HL-60 (cell line): ENCODE data around the gene LIME1.

Experiments
- DNase-seq, 2 experiments: peaks; one replicate each; pipeline ENCODE4 v3.0.0-alpha.2; 2010 to 2020; ENCODE audit warnings: low read depth in 1 of 2, low spot score in 1 of 2
- H3K27ac ChIP-seq: fragments of 250-450 bp; sonication (Bioruptor Pico); replicated peaks from 2 replicates; pipeline ENCODE4 v1.5.1; 2020; ENCODE audit warnings: mild to moderate bottlenecking, moderate library complexity
- H3K27me3 ChIP-seq: fragments of 250-450 bp; sonication (Bioruptor Pico); 2 replicates; pipeline ENCODE4 v1.5.1; 2021; ENCODE audit warnings: mild to moderate bottlenecking, moderate library complexity; ENCODE audit not compliant: insufficient read depth, poor library complexity, severe bottlenecking
- H3K4me3 ChIP-seq: replicated peaks from 2 replicates; pipeline ENCODE4 v1.5.1; 2011; ENCODE audit warnings: mild to moderate bottlenecking, control low read depth, low read length; ENCODE audit not compliant: insufficient read depth
- GABPA ChIP-seq: IDR thresholded peaks from 2 replicates; pipeline ENCODE4 v1.6.1; 2012; ENCODE audit warnings: low read depth
- POLR2AphosphoS5 ChIP-seq: IDR thresholded peaks from 2 replicates; pipeline ENCODE4 v1.6.1; 2012; ENCODE audit warnings: low read depth
- SPI1 ChIP-seq: IDR thresholded peaks from 2 replicates; pipeline ENCODE4 v1.6.1; 2012; ENCODE audit warnings: low read depth, mild to moderate bottlenecking, borderline replicate concordance
- TF ChIP-seq, protein P1 (sequence below): IDR thresholded peaks from one replicate; pipeline ENCODE4 v1.5.1; 2011; ENCODE audit warnings: low read length, control low read depth, inconsistent platforms; ENCODE audit not compliant: insufficient read depth
- TF ChIP-seq, protein P2 (sequence below): IDR thresholded peaks from 2 replicates; pipeline ENCODE4 v1.6.1; 2012; ENCODE audit warnings: low read depth; ENCODE audit not compliant: insufficient replicate concordance

LIME1 gene

DNA sequence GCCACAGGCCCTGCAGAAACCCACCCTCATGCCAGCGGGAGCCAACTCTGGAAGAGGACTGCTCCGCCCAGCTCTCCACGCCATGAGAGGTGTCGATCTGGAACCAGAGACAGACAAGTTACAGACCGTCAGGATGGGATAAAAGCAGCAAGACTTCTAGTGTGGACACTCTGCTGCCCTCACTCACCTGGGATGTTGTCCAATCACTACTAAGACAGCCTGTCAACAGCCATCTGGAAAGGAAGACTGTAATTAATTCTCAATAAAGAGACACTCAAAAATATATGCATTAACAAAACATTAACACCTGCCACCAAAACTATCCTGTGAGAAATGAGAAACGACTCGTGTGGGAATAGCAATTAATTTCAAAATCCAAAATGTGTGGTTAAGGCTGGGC lies 31.4 kb downstream of the LIME1 start:
- Histone ChIP-seq H3K4me3 (no peak overlapping the region), H3K27me3 (no peaks in the 10 kb centered on the region), H3K27ac (no peak overlapping the region)
- TF ChIP-seq, protein P1, sequence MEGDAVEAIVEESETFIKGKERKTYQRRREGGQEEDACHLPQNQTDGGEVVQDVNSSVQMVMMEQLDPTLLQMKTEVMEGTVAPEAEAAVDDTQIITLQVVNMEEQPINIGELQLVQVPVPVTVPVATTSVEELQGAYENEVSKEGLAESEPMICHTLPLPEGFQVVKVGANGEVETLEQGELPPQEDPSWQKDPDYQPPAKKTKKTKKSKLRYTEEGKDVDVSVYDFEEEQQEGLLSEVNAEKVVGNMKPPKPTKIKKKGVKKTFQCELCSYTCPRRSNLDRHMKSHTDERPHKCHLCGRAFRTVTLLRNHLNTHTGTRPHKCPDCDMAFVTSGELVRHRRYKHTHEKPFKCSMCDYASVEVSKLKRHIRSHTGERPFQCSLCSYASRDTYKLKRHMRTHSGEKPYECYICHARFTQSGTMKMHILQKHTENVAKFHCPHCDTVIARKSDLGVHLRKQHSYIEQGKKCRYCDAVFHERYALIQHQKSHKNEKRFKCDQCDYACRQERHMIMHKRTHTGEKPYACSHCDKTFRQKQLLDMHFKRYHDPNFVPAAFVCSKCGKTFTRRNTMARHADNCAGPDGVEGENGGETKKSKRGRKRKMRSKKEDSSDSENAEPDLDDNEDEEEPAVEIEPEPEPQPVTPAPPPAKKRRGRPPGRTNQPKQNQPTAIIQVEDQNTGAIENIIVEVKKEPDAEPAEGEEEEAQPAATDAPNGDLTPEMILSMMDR, result no peak
- TF ChIP-seq, protein P2, sequence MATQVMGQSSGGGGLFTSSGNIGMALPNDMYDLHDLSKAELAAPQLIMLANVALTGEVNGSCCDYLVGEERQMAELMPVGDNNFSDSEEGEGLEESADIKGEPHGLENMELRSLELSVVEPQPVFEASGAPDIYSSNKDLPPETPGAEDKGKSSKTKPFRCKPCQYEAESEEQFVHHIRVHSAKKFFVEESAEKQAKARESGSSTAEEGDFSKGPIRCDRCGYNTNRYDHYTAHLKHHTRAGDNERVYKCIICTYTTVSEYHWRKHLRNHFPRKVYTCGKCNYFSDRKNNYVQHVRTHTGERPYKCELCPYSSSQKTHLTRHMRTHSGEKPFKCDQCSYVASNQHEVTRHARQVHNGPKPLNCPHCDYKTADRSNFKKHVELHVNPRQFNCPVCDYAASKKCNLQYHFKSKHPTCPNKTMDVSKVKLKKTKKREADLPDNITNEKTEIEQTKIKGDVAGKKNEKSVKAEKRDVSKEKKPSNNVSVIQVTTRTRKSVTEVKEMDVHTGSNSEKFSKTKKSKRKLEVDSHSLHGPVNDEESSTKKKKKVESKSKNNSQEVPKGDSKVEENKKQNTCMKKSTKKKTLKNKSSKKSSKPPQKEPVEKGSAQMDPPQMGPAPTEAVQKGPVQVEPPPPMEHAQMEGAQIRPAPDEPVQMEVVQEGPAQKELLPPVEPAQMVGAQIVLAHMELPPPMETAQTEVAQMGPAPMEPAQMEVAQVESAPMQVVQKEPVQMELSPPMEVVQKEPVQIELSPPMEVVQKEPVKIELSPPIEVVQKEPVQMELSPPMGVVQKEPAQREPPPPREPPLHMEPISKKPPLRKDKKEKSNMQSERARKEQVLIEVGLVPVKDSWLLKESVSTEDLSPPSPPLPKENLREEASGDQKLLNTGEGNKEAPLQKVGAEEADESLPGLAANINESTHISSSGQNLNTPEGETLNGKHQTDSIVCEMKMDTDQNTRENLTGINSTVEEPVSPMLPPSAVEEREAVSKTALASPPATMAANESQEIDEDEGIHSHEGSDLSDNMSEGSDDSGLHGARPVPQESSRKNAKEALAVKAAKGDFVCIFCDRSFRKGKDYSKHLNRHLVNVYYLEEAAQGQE, result no peak
- TF ChIP-seq POLR2AphosphoS5 (no peak), GABPA (no peak), SPI1 (no peak)
- DNase-seq, result no peak

DNA sequence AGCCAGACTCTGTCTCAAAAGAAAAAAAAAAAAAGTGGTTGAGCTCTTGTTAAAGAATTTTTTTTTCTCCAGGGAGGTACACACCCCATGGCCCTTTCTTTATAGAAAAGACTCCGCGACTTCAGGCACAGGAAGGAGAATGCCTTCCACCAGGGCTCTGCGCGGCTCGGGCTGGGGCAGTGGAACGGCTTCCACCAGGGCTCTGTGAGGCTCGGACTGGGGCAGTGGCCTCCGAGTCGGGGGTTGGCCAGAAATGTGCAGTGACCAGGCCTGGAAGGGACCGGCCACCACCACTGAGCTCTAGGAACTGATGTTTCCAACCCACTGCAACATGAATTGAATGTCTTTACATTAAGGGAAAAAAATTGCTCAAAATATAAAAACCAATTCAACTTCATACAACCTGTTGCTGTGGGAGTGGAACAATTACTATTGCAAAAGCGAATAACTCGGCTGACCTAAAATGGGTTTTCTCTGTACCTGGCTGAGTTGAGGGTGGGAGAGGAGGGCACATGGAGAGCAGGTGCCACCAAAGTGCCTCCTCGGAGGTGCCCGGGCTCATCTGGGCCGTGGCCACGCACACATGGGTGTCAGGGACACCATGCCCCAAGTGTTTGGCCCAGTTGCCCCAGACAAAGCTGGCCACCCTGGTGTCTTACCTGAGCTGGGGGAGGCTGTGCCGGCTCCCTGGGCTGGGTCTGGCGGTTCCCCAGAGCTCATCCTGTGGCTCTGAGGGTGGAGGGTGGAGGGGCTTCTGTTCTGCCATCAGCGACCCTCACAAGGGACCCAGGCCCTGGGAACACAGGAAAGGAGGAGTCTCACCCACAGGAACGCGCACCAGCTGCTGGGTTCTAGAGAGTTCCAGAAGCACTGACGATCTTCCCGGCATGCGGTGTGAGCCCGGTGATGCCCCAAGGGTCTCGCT lies 32.4 kb downstream of the LIME1 start:
- H3K27ac ChIP-seq, result no peak overlapping the region
- no peaks in the 10 kb centered on the region for H3K27me3 ChIP-seq
- DNase-seq, result no peak
- no peak overlapping the region for H3K4me3 ChIP-seq
- TF ChIP-seq, protein P2, result no peak
- TF ChIP-seq SPI1 (no peak), GABPA (no peak), POLR2AphosphoS5 (no peak)
- TF ChIP-seq, protein P1, result no peak

DNA sequence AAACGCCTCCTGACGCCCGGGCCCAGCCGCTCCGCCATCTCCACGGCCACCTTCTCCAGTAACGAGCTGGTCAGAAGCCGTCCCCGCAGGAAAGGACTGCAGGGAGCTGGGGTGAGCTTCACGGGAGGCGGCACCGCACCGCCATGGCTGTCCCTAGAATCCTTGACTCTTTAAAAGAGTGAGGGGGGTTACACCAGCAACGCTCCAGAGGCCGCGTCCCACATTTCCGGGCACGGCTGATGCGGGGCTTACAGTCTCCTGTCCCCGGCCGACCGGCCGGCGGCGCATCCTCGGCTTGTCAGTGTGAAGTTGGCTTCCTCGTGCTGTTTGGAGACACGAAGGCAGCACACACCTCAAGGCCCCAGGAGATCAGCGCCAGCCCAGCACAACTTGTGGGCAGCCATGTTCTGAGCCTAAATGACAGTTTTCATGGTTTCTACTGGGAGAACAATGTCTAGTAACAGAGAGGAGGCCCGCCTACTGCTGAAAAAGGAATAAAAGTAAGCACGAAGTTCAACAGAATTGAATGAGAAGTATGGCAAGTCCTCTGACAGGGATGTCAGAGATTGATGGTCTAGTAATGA lies 33.5 kb downstream of the LIME1 start:
- DNase-seq, result no peak
- TF ChIP-seq, protein P2, result no peak
- TF ChIP-seq GABPA, result no peak
- no peak for TF ChIP-seq POLR2AphosphoS5
- TF ChIP-seq, protein P1, result no peak
- no peak for TF ChIP-seq SPI1

More for the DNA sequence above, 33.5 kb downstream of the LIME1 start:
- H3K27ac ChIP-seq, result no peak overlapping the region
- no peaks in the 10 kb centered on the region for H3K27me3 ChIP-seq
- H3K4me3 ChIP-seq, result no peak overlapping the region
